GM23338 (cell line): ENCODE measurements around the gene CHD9. TPM values are rescaled to one million over a fixed set of nuclear protein-coding genes. Genes with fewer than 3 reads are reported as not detected.

Experiments
- ATAC-seq: fragments of 200-7000 bp; cut with Tn5 transposase; 3 replicates; pipeline ENCODE4 v1.9.1; 2020
- DNase-seq: peaks from one replicate; pipeline ENCODE4 v3.0.0-alpha.2; 2015; ENCODE audit warnings: low spot score
- H2AFZ ChIP-seq: fragments of 200-600 bp; sonication (generic); 2 replicates; pipeline ENCODE4 v1.8.0; 2016; ENCODE audit warnings: antibody characterized with exemption, mild to moderate bottlenecking, moderate library complexity
- H3F3A ChIP-seq: fragments of 200-600 bp; sonication (generic); replicated peaks from 2 replicates; pipeline ENCODE4 v1.8.0; 2017; ENCODE audit warnings: antibody characterized with exemption, mixed run types, low read depth
- H3K27ac ChIP-seq: fragments of 200-600 bp; sonication (generic); 2 replicates; pipeline ENCODE4 v1.6.1; 2016; ENCODE audit warnings: low read depth
- H3K27me3 ChIP-seq: fragments of 200-600 bp; sonication (generic); 2 replicates; pipeline ENCODE4 v1.8.0; 2016; ENCODE audit warnings: mild to moderate bottlenecking, mixed run types, moderate library complexity; ENCODE audit not compliant: insufficient read depth
- H3K36me3 ChIP-seq: fragments of 200-600 bp; sonication (generic); 2 replicates; pipeline ENCODE4 v1.8.0; 2016; ENCODE audit warnings: mild to moderate bottlenecking; ENCODE audit not compliant: insufficient read depth
- H3K4me1 ChIP-seq: fragments of 200-600 bp; sonication (generic); 2 replicates; pipeline ENCODE4 v1.8.0; 2016; ENCODE audit warnings: mild to moderate bottlenecking, moderate library complexity; ENCODE audit not compliant: insufficient read depth
- H3K4me2 ChIP-seq: fragments of 200-600 bp; sonication (generic); 2 replicates; pipeline ENCODE4 v1.7.1; 2017; ENCODE audit warnings: mixed run types
- H3K4me3 ChIP-seq: fragments of 200-600 bp; sonication (generic); 2 replicates; pipeline ENCODE4 v1.6.1; 2016; ENCODE audit warnings: mixed run types
- H3K79me2 ChIP-seq: fragments of 200-600 bp; sonication (generic); replicated peaks from 2 replicates; pipeline ENCODE4 v1.8.0; 2017; ENCODE audit warnings: mild to moderate bottlenecking; ENCODE audit not compliant: insufficient read depth
- H3K9me2 ChIP-seq: fragments of 200-600 bp; sonication (generic); 2 replicates; pipeline ENCODE4 v1.8.0; 2017; ENCODE audit not compliant: insufficient read depth
- H4K20me1 ChIP-seq: fragments of 200-600 bp; sonication (generic); replicated peaks from 2 replicates; pipeline ENCODE4 v1.8.0; 2017; ENCODE audit warnings: mild to moderate bottlenecking; ENCODE audit not compliant: insufficient read depth
- H3K27ac Mint-ChIP-seq: 2 replicates; pipeline ENCODE4 v1.8.0; 2020; ENCODE audit warnings: inconsistent platforms, mild to moderate bottlenecking, moderate library complexity, mixed read lengths
- H3K27me3 Mint-ChIP-seq: 3 replicates; pipeline ENCODE4 v1.8.0; 2022; ENCODE audit warnings: low read depth, mild to moderate bottlenecking, moderate library complexity, mixed read lengths, inconsistent platforms; ENCODE audit not compliant: insufficient read depth, poor library complexity
- H3K36me3 Mint-ChIP-seq: 3 replicates; pipeline ENCODE4 v1.8.0; 2021; ENCODE audit warnings: low read depth, mild to moderate bottlenecking, inconsistent platforms, moderate library complexity, mixed read lengths
- H3K4me1 Mint-ChIP-seq: 3 replicates; pipeline ENCODE4 v1.8.0; 2020; ENCODE audit warnings: mild to moderate bottlenecking, inconsistent platforms, mixed read lengths
- H3K4me3 Mint-ChIP-seq: 3 replicates; pipeline ENCODE4 v1.8.0; 2021; ENCODE audit warnings: moderate library complexity, mild to moderate bottlenecking, inconsistent platforms, mixed read lengths
- H3K9me3 Mint-ChIP-seq: 3 replicates; pipeline ENCODE4 v1.8.0; 2020; ENCODE audit warnings: moderate library complexity, mild to moderate bottlenecking, inconsistent platforms, mixed read lengths
- CREB1 ChIP-seq: fragments of 250-450 bp; sonication (Bioruptor Pico); IDR thresholded peaks from 2 replicates; pipeline ENCODE4 v1.5.0; 2020; ENCODE audit warnings: low read depth, mild to moderate bottlenecking, moderate library complexity
- CTCF ChIP-seq, 2 experiments: fragments of 200-600 bp in 1 of 2; sonication (generic) in 1 of 2; conservative IDR thresholded peaks; 2 replicates each; pipeline versions ENCODE4 v1.5.1 to v1.6.1; 2016 to 2017; ENCODE audit warnings: antibody characterized with exemption in 2 of 2, low read depth in 2 of 2, mild to moderate bottlenecking in 2 of 2, moderate library complexity in 1 of 2
- ETS1 ChIP-seq: IDR thresholded peaks from 2 replicates; pipeline ENCODE4 v1.6.1; 2016; ENCODE audit warnings: antibody characterized with exemption
- EZH2 ChIP-seq: fragments of 200-600 bp; sonication (generic); IDR thresholded peaks from one replicate; pipeline ENCODE4 v1.8.0; 2017; ENCODE audit warnings: antibody characterized with exemption, mild to moderate bottlenecking, low read depth; ENCODE audit not compliant: unreplicated experiment
- EZH2phosphoT487 ChIP-seq: fragments of 200-600 bp; sonication (generic); IDR thresholded peaks from one replicate; pipeline ENCODE4 v1.8.1; 2018; ENCODE audit warnings: antibody characterized with exemption; ENCODE audit not compliant: unreplicated experiment
- JUNB ChIP-seq: IDR thresholded peaks from one replicate; pipeline ENCODE4 v1.6.1; 2016; ENCODE audit warnings: antibody characterized with exemption; ENCODE audit not compliant: unreplicated experiment
- NANOG ChIP-seq: IDR thresholded peaks from 2 replicates; pipeline ENCODE4 v1.6.1; 2016; ENCODE audit warnings: antibody characterized with exemption, borderline replicate concordance
- POLR2AphosphoS5 ChIP-seq: IDR thresholded peaks from 2 replicates; pipeline ENCODE4 v1.6.1; 2016; ENCODE audit warnings: antibody characterized with exemption, low read depth
- STAT1 ChIP-seq: IDR thresholded peaks from one replicate; pipeline ENCODE4 v1.6.1; 2016; ENCODE audit warnings: antibody characterized with exemption; ENCODE audit not compliant: unreplicated experiment
- ZNF114 ChIP-seq: fragments of 250-450 bp; sonication (Bioruptor Pico); IDR thresholded peaks from 2 replicates; pipeline ENCODE4 v1.5.0; 2020; ENCODE audit warnings: mild to moderate bottlenecking, moderate library complexity
- ZNF331 ChIP-seq: fragments of 250-450 bp; sonication (Bioruptor Pico); IDR thresholded peaks from 2 replicates; pipeline ENCODE4 v1.5.0; 2020; ENCODE audit warnings: low read depth, mild to moderate bottlenecking, moderate library complexity
- polyA plus RNA-seq: library from polyadenylated mRNA; unstranded; fragments of >200 nt; fragmentation: Nextera tagmentation; extraction: Ambion mirVana; gene quantifications from 2 replicates; pipeline ENCODE4 v1.2.1, GENCODE V29; 2016
- total RNA-seq: library from RNA; depleted of rRNA; stranded (reverse); fragments of >200 nt; shearing (Covaris generic); gene quantifications from 2 replicates; pipeline ENCODE4 v1.2.3, GENCODE V29; 2014

The CHD9 gene
- total and polyA plus RNA-seq, 2 experiments from 2014 or later = 18.8 to 46.6 TPM

- no peak for TF ChIP-seq ETS1
- TF ChIP-seq STAT1 = no peak
- no peak for TF ChIP-seq CREB1 (CRISPR knock-in tag)
- no peak for TF ChIP-seq EZH2
Measured at GRCh38 chr16:53369921-53370320, 315.1 kb downstream of the CHD9 start (continued).

- Histone ChIP-seq H3K27me3 (peaks cover 21% of the 10 kb centered on the region), H3F3A (no peaks in the 10 kb centered on the region), H2AFZ (no peak overlapping the region), H3K36me3 (no peaks in the 10 kb centered on the region), H3K4me3 (no peak overlapping the region), H3K27ac (no peak overlapping the region), H3K9me2 (no peaks in the 10 kb centered on the region), H4K20me1 (no peaks in the 10 kb centered on the region), H3K4me2 (no peak overlapping the region), H3K4me1 (no peaks in the 10 kb centered on the region), H3K79me2 (no peaks in the 10 kb centered on the region)
- H3K4me1 Mint-ChIP-seq = no peaks in the 10 kb centered on the region
- H3K27me3 Mint-ChIP-seq = no peaks in the 10 kb centered on the region
- no peak overlapping the region for H3K27ac Mint-ChIP-seq
- H3K36me3 Mint-ChIP-seq = peaks cover 3% of the 10 kb centered on the region; the same call in 2 of the 3 replicates
- DNase-seq = no peak
- H3K4me3 Mint-ChIP-seq = no peak overlapping the region
- no peak for TF ChIP-seq NANOG
- no peak for TF ChIP-seq EZH2phosphoT487
- no peak for TF ChIP-seq ZNF114 (CRISPR knock-in tag)
- TF ChIP-seq POLR2AphosphoS5 = no peak
- TF ChIP-seq CTCF (conservative IDR thresholded peaks at IDR 0.05; ENCODE audit: low read depth in 2 of 2) = no peak
- no peak for TF ChIP-seq EZH2
- no peak for TF ChIP-seq JUNB
- ATAC-seq = no peak
- H3K9me3 Mint-ChIP-seq = peaks cover 10% of the 10 kb centered on the region; the same call in 2 of the 3 replicates
Measured at GRCh38 chr16:53370827-53371226, 316.0 kb downstream of the CHD9 start.

GRCh38 chr16:53372992-53373871, 318.4 kb downstream of the CHD9 start:
- Histone ChIP-seq H3K4me1 (peaks cover 6% of the 10 kb centered on the region; the same call in 1 of the 2 replicates), H3K79me2 (no peaks in the 10 kb centered on the region), H3K4me3 (peak overlapping the region; percentile 74), H3K36me3 (no peaks in the 10 kb centered on the region), H2AFZ (peak overlapping the region; percentile 100), H3K9me2 (no peaks in the 10 kb centered on the region), H3K27me3 (peaks cover 21% of the 10 kb centered on the region), H4K20me1 (no peaks in the 10 kb centered on the region), H3F3A (no peaks in the 10 kb centered on the region), H3K27ac (no peak overlapping the region; the same call in 1 of the 2 replicates), H3K4me2 (peak overlapping the region; percentile 86)
- Mint-ChIP-seq H3K27me3 (no peaks in the 10 kb centered on the region), H3K9me3 (peaks cover 10% of the 10 kb centered on the region; the same call in 2 of the 3 replicates), H3K4me3 (no peak overlapping the region; the same call in 2 of the 3 replicates), H3K36me3 (peaks cover 3% of the 10 kb centered on the region; the same call in 2 of the 3 replicates), H3K4me1 (peaks cover 2% of the 10 kb centered on the region; the same call in 1 of the 3 replicates), H3K27ac (no peak overlapping the region)
- ATAC-seq = peak; percentile 99
- TF ChIP-seq CTCF (conservative IDR thresholded peaks at IDR 0.05; ENCODE audit: low read depth in 2 of 2) = 0 out of 4 replicates have a peak, but pooled peaks of 1 of the 2 experiments have one; percentile 15
- TF ChIP-seq POLR2AphosphoS5 = peak; percentile 65
- TF ChIP-seq EZH2phosphoT487 = no peak
- no peak for TF ChIP-seq NANOG
- TF ChIP-seq ETS1 = no peak
- TF ChIP-seq CREB1 (CRISPR knock-in tag) = no peak
- no peak for TF ChIP-seq ZNF331 (CRISPR knock-in tag)
- TF ChIP-seq ZNF114 (CRISPR knock-in tag) = no peak
- no peak for TF ChIP-seq JUNB
- peak; percentile 91 for DNase-seq
